GM23248 (cell line): ENCODE results near the gene BCAP31. TPM values are rescaled to one million over a fixed set of nuclear protein-coding genes. Genes with fewer than 3 reads are reported as not detected.

Experiments
- DNase-seq: peaks from one replicate; pipeline ENCODE4 v3.0.0-alpha.2; 2015
- H2AFZ ChIP-seq: fragments of 200-600 bp; sonication (generic); 2 replicates; pipeline ENCODE4 v1.6.1; 2016; ENCODE audit warnings: antibody characterized with exemption
- H3F3A ChIP-seq: fragments of 200-600 bp; sonication (generic); 2 replicates; pipeline ENCODE4 v1.6.1; 2016; ENCODE audit warnings: mild to moderate bottlenecking, antibody characterized with exemption, mixed run types; ENCODE audit not compliant: insufficient read depth
- H3K27ac ChIP-seq: fragments of 200-600 bp; sonication (generic); 2 replicates; pipeline ENCODE4 v1.5.1; 2016; ENCODE audit warnings: mild to moderate bottlenecking
- H3K27me3 ChIP-seq: fragments of 200-600 bp; sonication (generic); replicated peaks from 2 replicates; pipeline ENCODE4 v1.6.1; 2016; ENCODE audit warnings: mild to moderate bottlenecking; ENCODE audit not compliant: insufficient read depth
- H3K36me3 ChIP-seq: fragments of 200-600 bp; sonication (generic); 2 replicates; pipeline ENCODE4 v1.6.1; 2016; ENCODE audit warnings: low read depth, mild to moderate bottlenecking
- H3K4me1 ChIP-seq: fragments of 200-600 bp; sonication (generic); 2 replicates; pipeline ENCODE4 v1.6.1; 2016; ENCODE audit warnings: mild to moderate bottlenecking; ENCODE audit not compliant: insufficient read depth
- H3K4me2 ChIP-seq: fragments of 200-600 bp; sonication (generic); one replicate; pipeline ENCODE4 v1.6.1; 2016; ENCODE audit warnings: mild to moderate bottlenecking; ENCODE audit not compliant: unreplicated experiment
- H3K4me3 ChIP-seq: fragments of 200-600 bp; sonication (generic); 2 replicates; pipeline ENCODE4 v1.5.1; 2016; ENCODE audit warnings: mild to moderate bottlenecking
- H3K79me2 ChIP-seq: fragments of 200-600 bp; sonication (generic); 2 replicates; pipeline ENCODE4 v1.6.1; 2016; ENCODE audit warnings: mild to moderate bottlenecking; ENCODE audit not compliant: insufficient read depth
- H3K9ac ChIP-seq: fragments of 200-600 bp; sonication (generic); 2 replicates; pipeline ENCODE4 v1.6.1; 2016; ENCODE audit warnings: mild to moderate bottlenecking
- H3K9me2 ChIP-seq: fragments of 200-600 bp; sonication (generic); 2 replicates; pipeline ENCODE4 v1.6.1; 2016; ENCODE audit warnings: mixed run types, mild to moderate bottlenecking, moderate library complexity; ENCODE audit not compliant: insufficient read depth
- H3K9me3 ChIP-seq: fragments of 200-600 bp; sonication (generic); one replicate; pipeline ENCODE4 v1.6.1; 2017; ENCODE audit warnings: low read depth
- H4K20me1 ChIP-seq: fragments of 200-600 bp; sonication (generic); 2 replicates; pipeline ENCODE4 v1.6.0; 2016; ENCODE audit not compliant: insufficient read depth
- EZH2 ChIP-seq: fragments of 200-600 bp; sonication (generic); IDR thresholded peaks from 2 replicates; pipeline ENCODE4 v1.6.1; 2018; ENCODE audit warnings: antibody characterized with exemption, mild to moderate bottlenecking; ENCODE audit not compliant: insufficient read depth, poor library complexity, severe bottlenecking
- EZH2phosphoT487 ChIP-seq: fragments of 200-600 bp; sonication (generic); IDR thresholded peaks from 2 replicates; pipeline ENCODE4 v1.6.1; 2018; ENCODE audit warnings: antibody characterized with exemption, moderate library complexity, mild to moderate bottlenecking, low read depth; ENCODE audit not compliant: insufficient read depth
- WGBS, 2 experiments: methylation state at CpG; one replicate each; pipeline ENCODE4 v1.1.6; 2015 to 2017; ENCODE audit warnings: low lambda C conversion rate in 2 of 2, low coverage in 1 of 2; ENCODE audit errors: missing lambda C conversion rate in 2 of 2; 5-methylcytosine and 5-hydroxymethylcytosine counted together
- in situ Hi-C: fragments of 300-500 bp; cut with MboI; formaldehyde crosslinking; loops from 2 replicates; pipeline ENCODE4 v1.15.0; 2020
- polyA plus RNA-seq: library from polyadenylated mRNA; unstranded; fragments of >200 nt; fragmentation: Nextera tagmentation; extraction: Ambion mirVana; gene quantifications from 2 replicates; pipeline ENCODE4 v1.2.1, GENCODE V29; 2016
- total RNA-seq: library from RNA; depleted of rRNA; stranded (reverse); fragments of >200 nt; shearing (Covaris generic); gene quantifications from 2 replicates; pipeline ENCODE4 v1.2.3, GENCODE V29; 2014

The BCAP31 gene
- total and polyA plus RNA-seq, 2 experiments from 2014 or later: 180 to 317 TPM

DNA sequence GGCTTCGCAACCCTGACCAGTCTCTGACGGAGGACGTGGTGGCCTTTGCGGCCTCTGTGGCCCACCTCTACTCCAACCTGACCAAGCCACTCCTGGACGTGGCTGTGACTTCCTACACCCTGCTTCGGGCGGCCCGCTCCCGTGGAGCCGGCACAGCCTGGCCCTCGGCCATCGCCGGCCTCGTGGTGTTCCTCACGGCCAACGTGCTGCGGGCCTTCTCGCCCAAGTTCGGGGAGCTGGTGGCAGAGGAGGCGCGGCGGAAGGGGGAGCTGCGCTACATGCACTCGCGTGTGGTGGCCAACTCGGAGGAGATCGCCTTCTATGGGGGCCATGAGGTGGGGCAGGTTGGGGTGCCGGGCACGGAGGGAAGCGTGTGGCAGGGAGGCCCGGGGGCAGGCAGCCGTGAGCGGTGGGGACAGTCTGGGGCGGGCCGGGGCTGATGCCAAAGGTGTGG, 1.7 kb upstream of the BCAP31 start:
- H3K9ac ChIP-seq: peak overlapping the region; percentile 73
- H3K27ac ChIP-seq: peak overlapping the region; percentile 72
- DNase-seq: peak; percentile 36

DNA sequence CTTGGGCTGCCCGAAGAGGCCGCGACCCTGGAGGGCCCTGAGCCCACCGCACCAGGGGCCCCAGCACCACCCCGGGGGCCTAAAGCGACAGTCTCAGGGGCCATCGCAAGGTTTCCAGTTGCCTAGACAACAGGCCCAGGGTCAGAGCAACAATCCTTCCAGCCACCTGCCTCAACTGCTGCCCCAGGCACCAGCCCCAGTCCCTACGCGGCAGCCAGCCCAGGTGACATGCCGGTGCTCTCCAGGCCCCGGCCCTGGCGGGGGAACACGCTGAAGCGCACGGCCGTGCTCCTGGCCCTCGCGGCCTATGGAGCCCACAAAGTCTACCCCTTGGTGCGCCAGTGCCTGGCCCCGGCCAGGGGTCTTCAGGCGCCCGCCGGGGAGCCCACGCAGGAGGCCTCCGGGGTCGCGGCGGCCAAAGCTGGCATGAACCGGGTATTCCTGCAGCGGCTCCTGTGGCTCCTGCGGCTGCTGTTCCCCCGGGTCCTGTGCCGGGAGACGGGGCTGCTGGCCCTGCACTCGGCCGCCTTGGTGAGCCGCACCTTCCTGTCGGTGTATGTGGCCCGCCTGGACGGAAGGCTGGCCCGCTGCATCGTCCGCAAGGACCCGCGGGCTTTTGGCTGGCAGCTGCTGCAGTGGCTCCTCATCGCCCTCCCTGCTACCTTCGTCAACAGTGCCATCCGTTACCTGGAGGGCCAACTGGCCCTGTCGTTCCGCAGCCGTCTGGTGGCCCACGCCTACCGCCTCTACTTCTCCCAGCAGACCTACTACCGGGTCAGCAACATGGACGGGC, 1.0 kb upstream of the BCAP31 start:
- WGBS, 2 experiments: 78 to 90% methylated on average over 9 to 14 of the region's 55 CpGs
- Histone ChIP-seq H3K9me3 (no peaks in the 10 kb centered on the region), H3K27ac (peak overlapping the region; percentile 72), H3K4me3 (peak overlapping the region; percentile 64), H3F3A (peaks cover 5% of the 10 kb centered on the region; the same call in 1 of the 2 replicates), H2AFZ (no peak overlapping the region), H3K4me1 (peaks cover 18% of the 10 kb centered on the region; the same call in 1 of the 2 replicates), H3K27me3 (no peaks in the 10 kb centered on the region), H3K79me2 (peaks cover 44% of the 10 kb centered on the region), H4K20me1 (no peaks in the 10 kb centered on the region), H3K4me2 (peak overlapping the region; percentile 42), H3K36me3 (no peaks in the 10 kb centered on the region; the same call in 1 of the 2 replicates), H3K9ac (peak overlapping the region; percentile 95), H3K9me2 (no peaks in the 10 kb centered on the region)
- no peak for TF ChIP-seq EZH2phosphoT487
- TF ChIP-seq EZH2: no peak
- in situ Hi-C loops: no loop called here
- no peak for DNase-seq

More for the DNA sequence above, 1.7 kb upstream of the BCAP31 start:
- TF ChIP-seq EZH2phosphoT487 (no peak), EZH2 (no peak)
- no peaks in the 10 kb centered on the region for H4K20me1 ChIP-seq
- WGBS, 2 experiments: 22 to 28% methylated on average over 19 to 32 of the region's 35 CpGs
- H3K9me3 ChIP-seq: no peaks in the 10 kb centered on the region
- no peaks in the 10 kb centered on the region for H3K9me2 ChIP-seq
- H3K4me2 ChIP-seq: no peak overlapping the region
- peaks cover 5% of the 10 kb centered on the region; the same call in 1 of the 2 replicates for H3F3A ChIP-seq
- H3K4me1 ChIP-seq: peaks cover 18% of the 10 kb centered on the region; the same call in 1 of the 2 replicates
- peak overlapping the region; percentile 52 for H3K4me3 ChIP-seq
- no peaks in the 10 kb centered on the region for H3K36me3 ChIP-seq
- H2AFZ ChIP-seq: no peak overlapping the region
- no peaks in the 10 kb centered on the region for H3K27me3 ChIP-seq
- H3K79me2 ChIP-seq: peaks cover 38% of the 10 kb centered on the region
- in situ Hi-C loops: no loop called here

DNA sequence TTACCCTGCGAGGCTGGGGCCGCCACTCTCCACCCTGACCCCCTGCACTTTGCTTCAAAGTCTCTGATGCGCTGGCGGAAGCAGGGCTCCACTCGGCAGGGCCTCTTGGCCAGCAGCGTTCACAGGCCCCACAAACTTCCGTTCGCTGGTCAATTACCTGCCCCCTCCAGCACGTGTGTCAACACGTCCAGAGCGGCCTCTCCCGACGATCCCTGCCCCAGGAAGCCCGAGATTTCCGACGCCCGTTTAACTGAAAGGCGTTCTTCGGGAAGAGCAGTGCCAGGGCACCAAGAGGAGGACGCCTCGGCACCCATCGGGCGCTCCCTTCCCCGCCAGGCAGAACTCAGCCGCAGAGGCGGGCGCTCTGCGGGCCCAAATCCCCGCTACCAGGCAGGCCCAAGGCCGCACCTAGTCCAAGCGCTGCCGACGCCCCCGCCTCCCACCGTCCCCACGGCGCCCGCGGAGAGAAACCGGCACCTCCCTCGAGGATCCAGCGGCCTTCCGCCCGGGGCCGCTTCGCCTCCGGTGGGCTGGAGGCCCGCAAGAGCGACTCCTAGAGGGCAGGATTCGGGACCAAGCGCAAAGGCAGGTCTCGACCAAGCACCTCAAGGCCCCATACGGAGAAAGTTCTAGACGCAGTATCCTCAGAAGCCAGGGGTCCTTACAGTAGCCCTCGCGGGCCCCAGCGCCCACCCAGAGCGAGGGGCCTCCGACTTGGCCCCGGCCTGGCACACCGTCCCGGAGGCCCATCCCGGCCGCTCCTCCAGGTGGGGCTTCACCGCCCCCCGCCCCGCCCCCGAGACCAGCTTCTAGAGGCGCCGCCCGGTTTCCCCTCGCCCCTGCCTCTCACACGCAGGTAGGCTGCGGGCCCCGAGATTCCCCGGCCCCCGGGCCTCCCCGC, 586 bp downstream of the BCAP31 start:
- Histone ChIP-seq H3K4me2 (peak overlapping the region; percentile 73), H3K4me3 (peak overlapping the region; percentile 77), H3K27ac (peak overlapping the region; percentile 89), H4K20me1 (no peaks in the 10 kb centered on the region), H3K9me3 (no peaks in the 10 kb centered on the region), H3K9me2 (no peaks in the 10 kb centered on the region), H3K4me1 (peaks cover 18% of the 10 kb centered on the region; the same call in 1 of the 2 replicates), H3K9ac (peak overlapping the region; percentile 95), H3K36me3 (no peaks in the 10 kb centered on the region; the same call in 1 of the 2 replicates), H2AFZ (peak overlapping the region; percentile 44; the same call in 1 of the 2 replicates), H3F3A (peaks cover 5% of the 10 kb centered on the region; the same call in 1 of the 2 replicates), H3K79me2 (peaks cover 58% of the 10 kb centered on the region), H3K27me3 (no peaks in the 10 kb centered on the region)
- peak; percentile 66 for DNase-seq
- TF ChIP-seq EZH2phosphoT487: no peak
- TF ChIP-seq EZH2: no peak
- in situ Hi-C loops: no loop called here
- WGBS, 2 experiments: 0% methylated on average over 20 to 23 of the region's 78 CpGs

DNA sequence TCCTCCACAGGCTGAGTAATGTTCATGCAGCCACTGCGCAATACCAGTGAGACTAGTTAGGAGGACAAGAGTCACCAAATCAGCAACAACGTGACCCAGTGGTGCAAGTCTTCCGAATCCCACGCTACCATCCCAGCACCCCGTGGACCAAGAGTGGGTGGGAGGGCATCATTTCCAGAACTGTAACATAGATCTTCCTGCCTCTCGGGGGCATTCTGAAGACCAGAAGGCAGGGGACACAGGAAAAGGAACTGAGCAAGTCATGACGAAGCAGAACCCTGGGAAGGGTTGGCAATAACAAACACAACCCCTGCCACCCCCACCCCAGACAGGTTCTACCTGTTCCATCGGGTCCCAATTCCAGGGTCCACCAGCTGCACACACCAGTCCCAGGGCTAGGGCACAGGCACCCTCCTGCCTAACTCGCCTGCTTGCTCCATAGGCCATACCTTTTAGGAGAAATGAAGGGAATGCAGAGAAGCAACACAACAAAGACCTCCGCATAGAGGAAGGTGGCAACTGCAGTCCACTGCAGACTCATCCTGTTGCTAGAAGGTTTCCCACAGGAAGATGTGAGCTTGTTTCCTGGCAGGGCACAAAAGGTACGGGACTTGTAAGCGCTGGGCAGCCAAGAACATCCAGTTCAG, 1.4 kb downstream of the BCAP31 start:
- Histone ChIP-seq H3K27me3 (no peaks in the 10 kb centered on the region), H3K79me2 (peaks cover 57% of the 10 kb centered on the region), H3K36me3 (no peaks in the 10 kb centered on the region; the same call in 1 of the 2 replicates), H3F3A (peaks cover 5% of the 10 kb centered on the region; the same call in 1 of the 2 replicates), H3K9ac (peak overlapping the region; percentile 95), H3K4me3 (peak overlapping the region; percentile 77), H3K9me3 (no peaks in the 10 kb centered on the region), H2AFZ (peak overlapping the region; percentile 44; the same call in 1 of the 2 replicates), H3K4me2 (peak overlapping the region; percentile 73), H3K9me2 (no peaks in the 10 kb centered on the region), H3K27ac (peak overlapping the region; percentile 89), H3K4me1 (peaks cover 18% of the 10 kb centered on the region; the same call in 1 of the 2 replicates), H4K20me1 (no peaks in the 10 kb centered on the region)
- in situ Hi-C loops: no loop called here
- DNase-seq: peak; percentile 59
- WGBS, 2 experiments: 62% methylated on average over 9 to 10 of the region's 12 CpGs
- no peak for TF ChIP-seq EZH2phosphoT487
- no peak for TF ChIP-seq EZH2
